Esophagus squamous epithelium (tissue), 5 donors: Measurements from ENCODE around the gene MACC1. TPM values are rescaled to one million over a fixed set of nuclear protein-coding genes. Genes with fewer than 3 reads are reported as not detected.

Source experiments
- DNase-seq: peaks from one replicate; lab custom pipeline; 2025; lab: John Stamatoyannopoulos, UW
- H3K27ac ChIP-seq, 4 donors: fragments of 200-600 bp; sonication (generic); one replicate each; pipeline ENCODE4 v1.5.1; 2016 to 2019; ENCODE audit warnings: mild to moderate bottlenecking in 1 of 4
- H3K27me3 ChIP-seq, 4 donors: fragments of 200-600 bp; sonication (generic); 1 replicate in 3 of 4; 2 replicates in 1 of 4; pipeline versions ENCODE4 v1.5.1 to v1.6.0; 2017 to 2021; ENCODE audit warnings: antibody characterized with exemption in 1 of 4
- H3K36me3 ChIP-seq, 3 donors: fragments of 200-600 bp; sonication (generic); one replicate each; pipeline ENCODE4 v1.5.1; 2016 to 2019
- H3K4me1 ChIP-seq, 3 donors: fragments of 200-600 bp; sonication (generic); one replicate each; pipeline ENCODE4 v1.5.1; 2017 to 2019
- H3K4me3 ChIP-seq, 4 donors: fragments of 200-600 bp; sonication (generic); 1 replicate in 3 of 4; 2 replicates in 1 of 4; pipeline ENCODE4 v1.5.1; 2016 to 2019; ENCODE audit warnings: mild to moderate bottlenecking in 2 of 4, moderate library complexity in 1 of 4
- H3K9me3 ChIP-seq, 3 donors: fragments of 200-600 bp; sonication (generic); one replicate each; pipeline ENCODE4 v1.5.1; 2016 to 2019
- CTCF ChIP-seq, 6 experiments: fragments of 450-650 bp in 4 of 6; fragments of 200-600 bp in 2 of 6; sonication (generic) in 2 of 6; IDR thresholded peaks; one replicate each; pipeline ENCODE4 v1.5.1; 2016 to 2019; ENCODE audit warnings: antibody characterized with exemption in 6 of 6, mild to moderate bottlenecking in 4 of 6, moderate library complexity in 4 of 6
- POLR2A ChIP-seq, 4 donors: fragments of 450-650 bp; IDR thresholded peaks; one replicate each; pipeline ENCODE4 v1.6.1; 2017; ENCODE audit warnings: antibody characterized with exemption in 4 of 4, mild to moderate bottlenecking in 4 of 4, moderate library complexity in 3 of 4
- WGBS, 2 donors: methylation state at CpG; one replicate each; pipeline ENCODE4 v1.1.5; 2018; 5-methylcytosine and 5-hydroxymethylcytosine counted together
- intact Hi-C: fragments of 100-400 bp; cut with DNase I; formaldehyde crosslinking; loops from one replicate; pipeline ENCODE4 v1.15.0; 2022
- total RNA-seq, 4 donors: library from RNA; depleted of rRNA; stranded (reverse); fragments of >200 nt; gene quantifications; one replicate each; pipeline ENCODE4 v1.1.0, GENCODE V29; 2016
- donor health status: DM: yes; HTN: yes; CAD: no.

The MACC1 gene
- total RNA-seq, 4 donors from 2014 or later = 17.4 to 32.8 (median 23.2) TPM

- Histone ChIP-seq H3K4me1 (no peaks in the 10 kb centered on the region), H3K27me3 (no peaks in the 10 kb centered on the region), H3K9me3 (no peaks in the 10 kb centered on the region), H3K27ac (no peak overlapping the region), H3K36me3 (no peaks in the 10 kb centered on the region), H3K4me3 (no peak overlapping the region)
- no peak for TF ChIP-seq CTCF (IDR thresholded peaks at IDR 0.05)
- TF ChIP-seq POLR2A (IDR thresholded peaks at IDR 0.05) = no peak
- intact Hi-C loops = no loop called here
- DNase-seq = no peak
- 62 to 69% methylated on average over 2 of the region's 2 CpGs for WGBS, 2 donors
Measured at GRCh38 chr7:20173828-20174227, 43.4 kb downstream of the MACC1 start.

DNA sequence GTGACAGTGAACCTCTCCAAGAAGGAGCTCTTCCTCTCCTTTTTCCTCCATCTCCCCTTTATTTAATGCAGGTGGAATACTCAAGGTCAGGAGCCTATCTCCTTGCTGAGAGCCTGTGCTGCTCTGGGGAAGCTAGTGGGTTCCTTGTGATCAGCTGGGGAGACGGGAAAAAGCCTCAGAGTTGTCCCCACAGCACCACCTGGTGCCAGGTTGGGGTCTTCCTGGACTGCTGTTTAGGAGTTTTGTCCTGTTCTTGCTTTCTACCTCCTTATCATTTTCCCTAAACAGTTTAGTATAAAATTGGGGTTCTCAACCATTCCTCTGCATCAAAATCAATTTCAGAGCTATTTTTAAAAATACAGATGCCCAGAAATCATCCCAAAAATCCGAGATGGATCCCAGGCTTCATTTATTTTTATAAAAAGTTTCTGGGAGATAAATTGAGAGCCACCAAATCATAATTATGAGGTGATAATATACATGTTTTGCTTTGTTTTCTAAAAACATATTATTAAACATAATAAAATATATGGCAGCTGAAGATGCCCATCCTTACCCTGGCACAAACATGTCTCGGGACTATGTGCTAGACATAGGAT, 44.3 kb downstream of the MACC1 start:
- 44 to 47% methylated on average over 3 of the region's 3 CpGs for WGBS, 2 donors
- H3K27ac ChIP-seq = no peak overlapping the region
- intact Hi-C loops = no loop called here

GRCh38 chr7:20170633-20171032, 46.6 kb downstream of the MACC1 start:
- Histone ChIP-seq H3K4me1 (no peaks in the 10 kb centered on the region), H3K27me3 (no peaks in the 10 kb centered on the region), H3K4me3 (no peak overlapping the region), H3K27ac (no peak overlapping the region), H3K36me3 (no peaks in the 10 kb centered on the region), H3K9me3 (no peaks in the 10 kb centered on the region)
- intact Hi-C loops = no loop called here
- DNase-seq = no peak
- no peak for TF ChIP-seq POLR2A (IDR thresholded peaks at IDR 0.05)
- no peak for TF ChIP-seq CTCF (IDR thresholded peaks at IDR 0.05)
- WGBS, 2 donors = 55 to 70% methylated on average over 2 of the region's 2 CpGs

More for the DNA sequence above, 44.3 kb downstream of the MACC1 start:
- Histone ChIP-seq H3K9me3 (no peaks in the 10 kb centered on the region), H3K4me3 (no peak overlapping the region), H3K36me3 (no peaks in the 10 kb centered on the region), H3K4me1 (no peaks in the 10 kb centered on the region), H3K27me3 (no peaks in the 10 kb centered on the region)
- no peak for DNase-seq
- TF ChIP-seq CTCF (IDR thresholded peaks at IDR 0.05) (peak in 4 of 6 experiments; percentile 34 to 37 (median 35)), POLR2A (IDR thresholded peaks at IDR 0.05) (no peak)

GRCh38 chr7:20165146-20165510, 52.1 kb downstream of the MACC1 start:
- 60 to 73% methylated on average over 1 of the region's 1 CpG for WGBS, 2 donors
- H3K27ac ChIP-seq = peak overlapping the region in 2 of 4 donors; percentile 10 to 31

More at GRCh38 chr7:20165146-20165510, 52.1 kb downstream of the MACC1 start:
- no peak overlapping the region for H3K4me3 ChIP-seq
- no peaks in the 10 kb centered on the region for H3K9me3 ChIP-seq
- no peak for TF ChIP-seq CTCF (IDR thresholded peaks at IDR 0.05)
- TF ChIP-seq POLR2A (IDR thresholded peaks at IDR 0.05) = no peak
- no peak for DNase-seq
- no peaks in the 10 kb centered on the region for H3K27me3 ChIP-seq
- H3K36me3 ChIP-seq = no peaks in the 10 kb centered on the region
- H3K4me1 ChIP-seq = no peaks in the 10 kb centered on the region
- intact Hi-C loops = no loop called here
